Islet of Langerhans (tissue), 1 donor: ENCODE measurements around the gene CREB3L2.
"Not testable (repeated sequence)": the region's sequence is repeated elsewhere in the genome, so short reads cannot be mapped to it uniquely, and the experiment has no call there.

Experiments used
- FAIRE-seq: peaks from one replicate; lab custom pipeline; 2011; peaks lifted over from hg19 to GRCh38; lab: Jason Lieb, UNC

The CREB3L2 gene

DNA sequence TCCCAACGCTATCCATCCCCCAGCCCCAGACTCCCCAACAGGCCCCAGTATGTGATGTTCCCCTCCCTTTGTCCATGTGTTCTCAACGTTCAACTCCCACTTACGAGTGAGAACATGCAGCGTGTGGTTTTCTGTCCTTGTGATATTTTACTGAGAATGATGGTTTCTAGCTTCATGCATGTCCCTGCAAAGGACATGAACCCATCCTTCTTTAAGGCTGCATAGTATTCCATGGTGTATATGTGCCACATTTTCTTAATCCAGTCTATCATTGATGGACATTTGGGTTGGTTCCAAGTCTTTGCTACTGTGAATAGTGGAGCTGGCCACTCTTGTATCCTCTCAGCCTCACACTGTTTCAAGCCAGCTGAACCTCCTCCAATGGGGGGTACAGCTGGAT, 33.5 kb downstream of the CREB3L2 start:
- not testable (repeated sequence) for FAIRE-seq

GRCh38 chr7:137967143-137968018, 34.5 kb downstream of the CREB3L2 start:
- FAIRE-seq, result no peak

GRCh38 chr7:137966641-137967142, 35.2 kb downstream of the CREB3L2 start:
- no peak for FAIRE-seq

- FAIRE-seq, result no peak
These were observed 35.8 kb downstream of the CREB3L2 start for GRCh38 chr7:137965942-137966640.

DNA sequence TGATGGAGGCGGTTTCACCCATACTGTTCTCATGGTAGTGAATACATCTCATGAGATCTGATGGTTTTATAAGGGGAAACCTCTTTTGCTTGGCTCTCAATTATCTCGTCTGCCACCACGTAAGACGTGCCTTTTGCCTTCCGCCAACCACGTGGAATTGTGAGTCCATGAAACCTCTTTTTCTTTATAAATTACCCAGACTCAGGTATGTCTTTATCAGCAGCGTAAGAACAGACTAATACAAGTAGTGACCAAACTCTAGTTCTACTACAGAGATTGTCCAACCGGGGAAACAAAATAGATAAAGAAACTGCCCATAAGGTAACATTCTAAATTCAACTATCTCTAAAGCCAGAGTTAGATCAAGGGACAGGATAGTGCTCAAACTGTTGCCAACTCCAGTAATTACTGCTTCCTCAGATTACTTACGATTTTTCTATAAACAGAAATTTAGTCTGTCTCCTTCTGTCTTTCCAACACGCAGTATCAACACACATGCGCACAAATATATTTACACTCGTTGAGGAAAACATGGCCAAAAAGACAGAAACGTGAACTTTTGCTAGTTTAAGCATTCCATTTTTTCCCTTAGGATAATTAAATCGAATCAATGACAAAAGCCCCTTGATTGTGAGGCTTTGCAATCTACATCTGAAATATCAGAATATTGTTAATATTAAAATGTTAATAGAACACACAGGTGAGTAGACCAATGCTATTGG, 36.9 kb downstream of the CREB3L2 start:
- no peak for FAIRE-seq

- FAIRE-seq, result no peak
These were observed 38.9 kb downstream of the CREB3L2 start for GRCh38 chr7:137962875-137963507.

DNA sequence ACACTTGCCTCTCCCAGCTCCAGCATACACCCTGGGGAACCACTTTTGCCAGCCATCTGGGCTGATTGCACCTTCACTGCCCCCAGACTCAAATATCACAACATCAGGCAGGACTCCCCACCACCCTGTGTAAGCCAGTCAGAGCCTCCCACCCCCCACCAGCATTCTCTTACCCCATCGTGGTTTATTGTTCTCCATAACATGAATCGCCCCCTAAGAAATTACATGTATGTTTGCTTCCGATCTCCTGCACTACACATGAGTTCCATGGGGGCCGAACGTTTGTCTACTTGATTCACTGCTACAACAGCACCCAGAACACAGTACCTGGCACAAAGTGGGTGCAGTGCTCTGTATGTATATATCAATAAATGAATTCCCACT, 39.4 kb downstream of the CREB3L2 start:
- FAIRE-seq, result no peak

- FAIRE-seq, result no peak
These were observed 40.4 kb downstream of the CREB3L2 start for GRCh38 chr7:137961200-137962177.

DNA sequence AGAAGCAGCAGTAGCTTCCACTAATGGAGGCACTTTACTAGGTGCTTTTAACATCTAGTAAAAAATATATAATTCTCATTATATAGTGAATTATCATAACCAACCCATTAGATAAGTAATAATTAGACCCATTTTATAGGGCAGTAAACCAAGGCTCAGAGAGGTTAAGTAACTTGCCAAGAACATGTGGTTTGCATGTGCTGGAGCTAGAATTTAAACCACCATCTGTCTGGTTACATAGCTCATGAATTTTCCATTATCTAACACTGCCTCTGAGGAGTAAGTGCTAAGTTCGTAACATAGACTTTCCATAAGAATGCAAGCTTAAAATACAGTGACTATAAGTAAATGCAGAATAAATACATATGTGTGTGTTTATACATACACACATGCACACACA, 41.9 kb downstream of the CREB3L2 start:
- no peak for FAIRE-seq

GRCh38 chr7:137958470-137959431, 43.1 kb downstream of the CREB3L2 start:
- FAIRE-seq, result no peak

DNA sequence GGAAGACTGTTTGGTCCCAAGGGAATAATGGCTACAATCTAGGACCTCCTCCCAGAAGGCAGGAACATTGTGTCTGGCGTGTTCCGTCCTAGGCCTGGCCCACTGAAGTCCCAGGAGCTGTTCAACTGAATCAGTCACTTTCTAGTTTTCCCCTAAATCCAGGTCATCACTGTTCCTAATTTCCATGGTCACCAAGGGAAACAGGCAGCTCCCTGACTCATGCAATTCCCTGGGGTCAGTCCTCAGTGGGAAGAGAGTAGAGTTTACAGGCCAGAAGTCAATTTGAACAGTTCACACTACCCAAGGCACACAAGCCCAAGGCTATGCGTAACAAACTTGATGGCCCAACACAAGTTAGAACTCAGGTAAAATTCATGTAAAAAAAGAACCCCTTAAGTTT, 44.0 kb downstream of the CREB3L2 start:
- no peak for FAIRE-seq

- no peak for FAIRE-seq
These were observed 45.3 kb downstream of the CREB3L2 start for GRCh38 chr7:137956591-137956990.

GRCh38 chr7:137956183-137956582, 45.7 kb downstream of the CREB3L2 start:
- FAIRE-seq, result no peak

GRCh38 chr7:137954614-137955013, 47.3 kb downstream of the CREB3L2 start:
- no peak for FAIRE-seq

DNA sequence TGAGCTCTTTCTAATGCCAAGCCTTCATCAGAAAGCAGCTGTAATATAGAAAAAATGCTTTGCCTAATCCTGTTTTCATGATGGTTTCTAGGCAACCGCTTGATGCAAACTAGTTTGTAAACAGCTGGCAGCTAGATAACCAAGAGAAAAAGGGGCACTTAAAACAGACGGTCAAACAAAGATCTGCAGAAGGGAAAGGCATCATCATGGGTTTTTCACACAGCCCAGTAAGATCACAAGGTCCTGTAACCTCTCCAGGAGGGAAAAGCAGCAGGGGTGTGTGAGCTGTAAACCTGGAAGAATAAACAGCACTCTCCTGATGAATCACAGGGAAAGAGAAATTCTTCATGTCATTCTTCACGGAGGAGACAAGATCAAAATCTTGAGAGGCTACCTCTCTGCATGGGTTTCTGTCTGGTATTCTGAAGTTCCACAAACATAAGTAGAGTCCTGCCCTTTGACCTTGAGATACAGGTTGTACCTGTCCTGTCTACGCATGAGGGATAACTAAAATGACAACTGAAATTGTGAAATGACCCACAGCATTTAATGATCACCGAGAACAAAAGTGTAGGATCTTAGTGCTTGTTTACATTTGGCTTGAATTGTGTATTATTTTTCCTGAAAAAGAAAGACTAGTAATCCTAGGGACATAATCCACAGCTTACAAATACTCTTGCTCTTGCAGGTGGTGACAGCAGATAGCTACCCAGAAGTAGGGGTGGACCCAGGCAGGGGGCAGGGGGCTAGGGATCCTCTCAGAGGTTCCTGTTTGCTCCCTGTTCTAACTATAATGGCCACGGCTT, 48.0 kb downstream of the CREB3L2 start:
- no peak for FAIRE-seq

DNA sequence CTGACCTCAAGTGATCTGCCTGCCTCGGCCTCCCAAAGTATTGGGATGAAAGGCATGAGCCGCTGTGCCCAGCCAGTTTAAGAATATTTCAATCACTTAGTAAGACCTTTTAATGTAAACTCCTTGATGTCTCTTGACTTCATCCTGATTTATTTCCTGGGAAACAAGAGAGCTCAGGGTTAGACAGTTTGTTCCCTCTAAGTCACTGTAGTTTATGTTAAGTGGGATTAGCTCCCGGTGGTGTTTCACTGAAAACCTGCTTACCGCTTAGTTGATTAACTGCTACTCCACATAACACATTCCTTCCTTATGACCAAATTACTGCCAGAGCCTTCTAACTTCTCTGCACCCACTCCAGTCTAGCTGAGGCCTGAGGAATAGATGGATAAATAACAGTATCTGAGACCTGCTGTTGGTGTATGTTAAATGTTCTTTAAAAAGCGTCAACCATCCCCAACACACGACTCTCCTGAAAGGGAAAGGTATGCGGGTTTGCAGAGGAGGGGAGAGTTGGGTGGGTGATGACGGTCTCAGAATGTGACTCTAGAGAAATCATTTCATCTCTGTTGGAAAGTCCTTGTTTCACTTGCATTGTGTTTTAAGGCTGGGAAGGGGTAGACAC, 48.7 kb downstream of the CREB3L2 start:
- FAIRE-seq, result no peak

DNA sequence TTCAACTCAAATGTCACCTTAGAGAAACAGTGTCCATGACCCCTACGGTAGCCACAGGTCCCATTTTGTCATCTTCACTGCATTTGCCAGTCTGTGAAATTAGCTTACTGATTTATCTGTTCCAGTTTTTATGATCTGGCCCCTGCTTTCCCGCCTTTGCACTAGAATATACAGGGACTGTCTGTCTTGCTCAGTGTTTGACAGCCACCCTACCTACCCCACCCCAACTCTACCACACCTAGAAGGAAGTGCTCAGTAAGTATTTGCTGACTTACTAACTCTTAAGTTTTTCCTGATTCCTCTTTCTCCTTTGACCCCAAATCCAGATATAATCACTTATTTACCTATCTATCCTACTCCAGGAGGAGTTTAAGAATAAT, 49.5 kb downstream of the CREB3L2 start:
- no peak for FAIRE-seq

DNA sequence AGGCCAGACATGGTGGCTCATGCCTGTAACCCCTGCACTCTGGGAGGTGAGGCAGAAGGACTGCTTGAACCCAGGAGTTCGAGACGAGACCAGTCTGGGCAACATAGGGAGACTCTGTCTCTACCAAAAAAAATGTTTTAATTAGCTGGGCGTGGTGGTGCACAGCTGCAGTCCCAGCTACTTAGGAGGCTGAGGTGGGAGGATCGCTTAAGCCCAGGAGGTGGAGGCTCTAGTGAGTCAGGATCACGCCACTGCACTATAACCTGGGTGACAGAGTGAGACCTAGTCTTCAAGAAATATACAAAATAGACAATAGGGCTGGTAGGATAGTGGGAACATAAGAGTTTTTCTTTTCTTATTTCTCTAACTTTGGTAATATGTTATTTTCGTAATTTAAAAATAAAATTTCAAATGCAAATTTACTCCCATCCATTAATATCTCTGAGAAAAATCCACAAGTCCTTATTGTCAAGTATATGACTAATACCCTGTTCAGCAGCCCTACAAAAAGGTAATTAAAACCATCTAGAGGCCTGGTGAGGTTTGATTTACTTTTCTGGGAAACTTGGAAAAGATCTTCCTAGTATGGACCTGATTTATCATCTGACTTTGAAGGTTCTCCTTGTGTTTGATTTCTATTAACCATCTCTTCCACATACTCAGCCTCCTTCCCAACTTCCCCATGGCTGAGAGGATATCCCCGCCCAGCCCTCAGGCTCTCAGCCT, 50.0 kb downstream of the CREB3L2 start:
- no peak for FAIRE-seq
